DND-41 (cell line): ENCODE measurements around the gene WDR53.
"Not testable (repeated sequence)": the region's sequence is repeated elsewhere in the genome, so short reads cannot be mapped to it uniquely, and the experiment has no call there.

Experiments
- ATAC-seq: fragments of 200-7000 bp; cut with Tn5 transposase; 3 replicates; pipeline ENCODE4 v1.9.1; 2021; ENCODE audit warnings: low read depth; ENCODE audit not compliant: insufficient read depth
- DNase-seq: peaks from one replicate; pipeline ENCODE4 v3.0.0-alpha.2; 2020
- H2AFZ ChIP-seq: 2 replicates; pipeline ENCODE4 v1.6.0; 2012; ENCODE audit warnings: low read depth, low read length
- H3K27ac ChIP-seq: 2 replicates; pipeline ENCODE4 v1.5.1; 2012; ENCODE audit warnings: low read length, inconsistent platforms
- H3K27me3 ChIP-seq: fragments of 200-600 bp; sonication (generic); 2 replicates; pipeline ENCODE4 v1.6.0; 2012; ENCODE audit warnings: low read length, mild to moderate bottlenecking, inconsistent platforms; ENCODE audit not compliant: insufficient read depth, poor library complexity
- H3K36me3 ChIP-seq: 2 replicates; pipeline ENCODE4 v1.5.1; 2012; ENCODE audit warnings: low read length, inconsistent platforms; ENCODE audit not compliant: insufficient read depth
- H3K4me1 ChIP-seq: 2 replicates; pipeline ENCODE4 v1.5.1; 2012; ENCODE audit warnings: mild to moderate bottlenecking, low read length; ENCODE audit not compliant: insufficient read depth
- H3K4me2 ChIP-seq: 2 replicates; pipeline ENCODE4 v1.6.0; 2012; ENCODE audit warnings: mild to moderate bottlenecking, moderate library complexity, low read length, inconsistent platforms; ENCODE audit not compliant: insufficient read depth
- H3K4me3 ChIP-seq, 2 experiments: fragments of 200-600 bp in 1 of 2; shearing (Covaris generic) in 1 of 2; 2 replicates each; pipeline ENCODE4 v1.5.1; 2012 to 2016; ENCODE audit warnings: inconsistent platforms in 2 of 2, low read length in 2 of 2, mild to moderate bottlenecking in 2 of 2, low read depth in 1 of 2, moderate library complexity in 1 of 2
- H3K79me2 ChIP-seq: 2 replicates; pipeline ENCODE4 v1.6.0; 2012; ENCODE audit warnings: low read length, inconsistent platforms; ENCODE audit not compliant: insufficient read depth
- H3K9ac ChIP-seq: 2 replicates; pipeline ENCODE4 v1.6.0; 2012; ENCODE audit warnings: low read depth, mild to moderate bottlenecking, inconsistent platforms, low read length, moderate library complexity
- H3K9me3 ChIP-seq: 2 replicates; pipeline ENCODE4 v1.5.1; 2012; ENCODE audit warnings: low read length, moderate library complexity, mild to moderate bottlenecking, inconsistent platforms; ENCODE audit not compliant: insufficient read depth, severe bottlenecking
- H4K20me1 ChIP-seq: 2 replicates; pipeline ENCODE4 v1.6.0; 2012; ENCODE audit warnings: low read length; ENCODE audit not compliant: insufficient read depth
- CTCF ChIP-seq: IDR thresholded peaks from 2 replicates; pipeline ENCODE4 v1.5.1; 2012; ENCODE audit warnings: borderline replicate concordance, low read length, moderate library complexity, mild to moderate bottlenecking; ENCODE audit not compliant: poor library complexity, severe bottlenecking; ENCODE audit errors: extremely low read depth
- EZH2 ChIP-seq: IDR thresholded peaks from 3 replicates; pipeline ENCODE4 v1.6.1; 2012; ENCODE audit warnings: borderline replicate concordance, low read depth, mild to moderate bottlenecking, moderate library complexity, low read length, inconsistent platforms; ENCODE audit not compliant: severe bottlenecking

Gene WDR53

DNA sequence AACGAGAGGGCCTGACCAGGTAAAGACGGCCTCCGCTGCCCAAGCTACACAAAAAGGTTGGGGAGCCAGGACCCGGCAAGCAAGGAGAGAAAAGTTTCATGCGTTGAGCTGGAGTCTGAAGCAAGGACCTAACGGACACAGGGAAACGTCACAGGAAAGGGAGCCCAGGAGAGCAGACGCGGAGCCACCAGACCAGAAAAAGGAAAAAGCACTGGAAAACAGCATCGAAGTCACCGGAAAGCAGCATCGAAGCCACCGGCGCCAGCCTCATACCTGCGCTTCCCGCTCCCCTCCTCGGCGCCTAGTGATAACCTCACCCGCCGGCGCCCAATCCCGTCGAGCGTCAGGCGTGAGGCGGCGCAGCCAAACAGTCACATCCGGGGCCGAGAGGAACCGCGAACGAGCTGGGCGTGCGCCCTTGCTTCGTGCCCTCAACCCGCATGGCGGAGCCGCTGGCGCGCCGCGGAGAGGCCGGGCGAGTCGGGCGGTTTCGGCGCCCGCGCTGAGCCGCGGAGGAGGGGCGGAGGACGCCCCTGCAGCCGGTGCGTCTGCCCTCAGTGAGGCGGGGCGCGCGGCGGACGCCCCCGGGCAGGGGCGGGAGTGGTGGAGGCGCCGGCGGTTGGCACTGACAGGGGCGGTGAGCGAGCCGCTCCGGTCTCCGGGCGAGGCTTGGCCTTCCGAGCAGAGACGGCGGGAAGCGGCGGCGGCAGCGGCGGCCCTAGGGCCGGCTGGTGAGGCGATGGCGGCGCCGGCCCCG, at the start of gene WDR53, which contains the start of gene FBXO45:
WDR53 (minus strand) TSS at position 309 of the 757 bp plus-strand sequence. CDS start 7,079 bp downstream, outside the sequence.
FBXO45 (plus strand) TSS at position 415 of the 757 bp plus-strand sequence; CDS start at position 740, 325 bp downstream.
- Histone ChIP-seq H4K20me1 (peaks cover 3% of the 10 kb centered on the region; the same call in 1 of the 2 replicates), H3K36me3 (peaks cover 16% of the 10 kb centered on the region), H3K27me3 (no peaks in the 10 kb centered on the region), H3K9ac (peak within 1 kb of the TSS; percentile 82), H3K4me1 (peaks cover 61% of the 10 kb centered on the region), H3K79me2 (peaks cover 86% of the 10 kb centered on the region), H3K4me3 (peak within 1 kb of the TSS; percentile 84 to 98), H3K9me3 (no peaks in the 10 kb centered on the region), H2AFZ (peak within 1 kb of the TSS; percentile 100), H3K4me2 (peak within 1 kb of the TSS; percentile 89), H3K27ac (peak within 1 kb of the TSS; percentile 95)
- TF ChIP-seq EZH2 (no peak), CTCF (no peak)
- ATAC-seq (peak; percentile 95), DNase-seq (peak; percentile 96)

- Histone ChIP-seq H3K4me3 (no peak overlapping the region), H3K4me2 (no peak overlapping the region), H4K20me1 (no peaks in the 10 kb centered on the region), H3K9me3 (no peaks in the 10 kb centered on the region), H3K79me2 (peaks cover 2% of the 10 kb centered on the region; the same call in 1 of the 2 replicates), H3K27me3 (no peaks in the 10 kb centered on the region), H3K36me3 (no peaks in the 10 kb centered on the region), H3K9ac (peak overlapping the region; percentile 24; the same call in 1 of the 2 replicates), H3K4me1 (peaks cover 31% of the 10 kb centered on the region), H3K27ac (peak overlapping the region; percentile 69), H2AFZ (peak overlapping the region; percentile 65)
- ATAC-seq (no peak), DNase-seq (no peak)
- TF ChIP-seq CTCF (no peak), EZH2 (no peak)
Measured at GRCh38 chr3:196617256-196617655, 48.9 kb upstream of the WDR53 start.

DNA sequence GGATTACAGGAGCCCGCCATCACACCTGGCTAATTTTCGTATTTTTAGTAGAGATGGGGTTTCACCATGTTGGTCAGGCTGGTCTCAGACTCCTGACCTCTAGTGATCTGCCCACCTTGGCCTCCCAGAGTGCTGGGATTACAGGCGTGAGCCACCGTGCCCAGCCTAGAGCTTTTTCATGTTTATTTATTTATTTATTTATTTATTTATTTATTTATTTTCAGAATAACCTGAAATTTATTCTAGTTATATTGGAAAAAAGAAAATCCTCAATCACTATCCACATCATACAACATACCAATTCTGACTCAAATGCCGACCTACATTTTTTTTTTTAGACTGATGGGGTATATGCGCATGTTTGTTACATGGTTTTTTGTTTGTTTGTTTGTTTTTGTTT, 46.9 kb upstream of the WDR53 start:
- peaks cover 52% of the 10 kb centered on the region for H3K4me1 ChIP-seq
- not testable (repeated sequence) for H4K20me1 ChIP-seq, H3K27me3 ChIP-seq, H2AFZ ChIP-seq, H3K4me3 ChIP-seq, H3K4me2 ChIP-seq, H3K9me3 ChIP-seq, H3K9ac ChIP-seq, ATAC-seq, H3K79me2 ChIP-seq, H3K27ac ChIP-seq, H3K36me3 ChIP-seq, DNase-seq

GRCh38 chr3:196611761-196612483, 43.6 kb upstream of the WDR53 start:
- Histone ChIP-seq H2AFZ (peak overlapping the region; percentile 58), H3K4me3 (peak overlapping the region in 1 of 2 experiments; percentile 47; a peak in 2 of 4 replicates), H3K36me3 (no peaks in the 10 kb centered on the region), H3K27me3 (no peaks in the 10 kb centered on the region), H3K4me2 (peak overlapping the region; percentile 64), H3K9me3 (no peaks in the 10 kb centered on the region), H3K4me1 (peaks cover 56% of the 10 kb centered on the region), H3K9ac (peak overlapping the region; percentile 63), H3K27ac (peak overlapping the region; percentile 96), H3K79me2 (peaks cover 5% of the 10 kb centered on the region), H4K20me1 (no peaks in the 10 kb centered on the region)
- DNase-seq (peak; percentile 76), ATAC-seq (peak; percentile 67)
- TF ChIP-seq EZH2 (no peak), CTCF (no peak)
